NT2/D1 (cell line): ENCODE data around the gene AGFG2.

Source experiments
- YY1 ChIP-seq: IDR thresholded peaks from 2 replicates; pipeline ENCODE4 v1.6.1; 2011; ENCODE audit not compliant: insufficient read length, insufficient read depth
- ZNF274 ChIP-seq: IDR thresholded peaks from 2 replicates; pipeline ENCODE4 v1.6.1; 2011; ENCODE audit warnings: mild to moderate bottlenecking, low read depth, low read length

GRCh38 chr7:100580466-100581283 is 41.7 kb downstream of the AGFG2 start:
- TF ChIP-seq ZNF274 (no peak), YY1 (no peak)
